ENCODE data around the gene HOXD8. TPM values are rescaled to one million over a fixed set of nuclear protein-coding genes. Genes with fewer than 3 reads are reported as not detected.

HOXD8 gene
- total RNA-seq, 1 donor from 2014 or later, result 30.3 TPM

DNA sequence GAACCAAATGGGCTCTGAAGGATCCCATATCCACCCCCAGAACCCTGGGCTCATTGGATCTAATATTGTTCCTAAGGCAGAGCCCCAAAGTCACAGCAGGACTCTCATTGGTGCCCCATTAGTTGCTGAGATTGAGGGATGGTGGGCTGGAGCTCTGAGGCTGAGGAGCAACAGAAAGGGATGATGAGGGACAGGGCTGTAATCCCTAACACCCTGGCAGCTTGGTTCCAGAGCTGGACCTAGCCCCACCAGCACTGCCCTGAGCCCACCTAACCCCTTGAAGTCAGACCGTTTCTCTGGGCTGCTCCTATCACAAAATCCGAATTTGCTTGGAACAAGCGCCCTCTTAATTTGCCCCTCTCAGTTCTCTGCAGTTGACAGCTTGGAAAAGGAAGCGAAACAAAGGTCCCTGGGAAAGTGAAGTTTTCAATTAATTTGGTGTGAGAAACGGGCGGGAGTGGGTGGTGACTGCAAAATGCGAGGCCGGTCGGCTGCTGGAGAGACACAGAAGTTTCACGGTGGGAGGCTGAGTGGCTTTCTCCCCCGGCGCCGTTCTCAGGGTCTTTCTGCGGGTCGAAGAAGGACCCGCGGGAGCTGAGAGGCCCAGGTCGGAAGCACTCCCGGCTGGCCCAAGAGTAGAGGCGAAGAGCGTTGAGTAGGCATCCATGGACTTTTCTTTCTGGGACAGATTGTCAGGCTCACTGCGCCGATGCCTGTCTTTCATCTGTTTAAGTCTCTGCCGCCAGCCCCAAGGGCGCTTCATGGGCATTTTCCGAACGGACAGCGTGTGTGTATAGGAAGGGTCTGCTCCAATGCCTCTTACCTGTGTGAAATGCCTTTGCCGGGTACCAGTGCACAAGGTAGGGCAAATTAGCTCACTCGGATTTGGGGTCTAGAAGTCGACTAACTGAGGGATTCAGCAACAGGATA lies 37.9 kb upstream of the HOXD8 start:
- DNase-seq, result no peak

DNA sequence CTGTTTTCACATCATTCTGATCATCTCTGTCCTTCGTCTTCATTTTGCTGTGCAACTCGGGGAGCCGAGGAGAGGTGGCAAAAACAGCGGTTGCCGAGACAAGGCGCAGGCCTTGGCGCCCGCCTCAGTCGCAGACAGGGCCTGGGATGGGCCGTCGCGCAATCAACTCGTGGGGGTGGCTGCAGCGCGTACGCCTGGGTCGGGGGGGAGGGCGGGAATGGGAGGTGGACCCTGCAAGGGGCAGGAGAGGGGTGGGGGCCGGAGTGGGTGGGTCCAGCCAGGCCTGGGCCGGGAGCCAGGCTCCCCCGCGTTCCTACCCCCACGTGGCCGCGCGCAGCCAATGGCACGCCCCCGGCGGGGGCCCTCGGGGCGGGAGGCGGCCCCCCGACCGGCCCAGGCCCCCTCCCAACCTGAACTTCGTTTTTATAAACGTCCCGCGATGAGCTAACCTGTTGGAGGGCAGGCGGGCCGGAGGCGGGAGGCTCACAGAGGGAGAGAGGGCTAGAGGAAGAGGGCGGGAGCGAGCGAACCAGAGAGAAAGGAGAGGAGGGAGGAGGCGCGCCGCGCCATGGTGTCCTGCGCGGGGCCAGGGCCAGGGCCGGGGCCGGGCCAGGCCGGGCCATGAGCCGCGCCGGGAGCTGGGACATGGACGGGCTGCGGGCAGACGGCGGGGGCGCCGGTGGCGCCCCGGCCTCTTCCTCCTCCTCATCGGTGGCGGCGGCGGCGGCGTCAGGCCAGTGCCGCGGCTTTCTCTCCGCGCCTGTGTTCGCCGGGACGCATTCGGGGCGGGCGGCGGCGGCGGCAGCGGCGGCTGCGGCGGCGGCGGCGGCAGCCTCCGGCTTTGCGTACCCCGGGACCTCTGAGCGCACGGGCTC lies 37.0 kb upstream of the HOXD8 start, which contains the start of gene HOXD13:
HOXD13 (plus strand) TSS at position 452 of the 875 bp plus-strand sequence; CDS start at position 622, 170 bp downstream.
- DNase-seq, result no peak

DNA sequence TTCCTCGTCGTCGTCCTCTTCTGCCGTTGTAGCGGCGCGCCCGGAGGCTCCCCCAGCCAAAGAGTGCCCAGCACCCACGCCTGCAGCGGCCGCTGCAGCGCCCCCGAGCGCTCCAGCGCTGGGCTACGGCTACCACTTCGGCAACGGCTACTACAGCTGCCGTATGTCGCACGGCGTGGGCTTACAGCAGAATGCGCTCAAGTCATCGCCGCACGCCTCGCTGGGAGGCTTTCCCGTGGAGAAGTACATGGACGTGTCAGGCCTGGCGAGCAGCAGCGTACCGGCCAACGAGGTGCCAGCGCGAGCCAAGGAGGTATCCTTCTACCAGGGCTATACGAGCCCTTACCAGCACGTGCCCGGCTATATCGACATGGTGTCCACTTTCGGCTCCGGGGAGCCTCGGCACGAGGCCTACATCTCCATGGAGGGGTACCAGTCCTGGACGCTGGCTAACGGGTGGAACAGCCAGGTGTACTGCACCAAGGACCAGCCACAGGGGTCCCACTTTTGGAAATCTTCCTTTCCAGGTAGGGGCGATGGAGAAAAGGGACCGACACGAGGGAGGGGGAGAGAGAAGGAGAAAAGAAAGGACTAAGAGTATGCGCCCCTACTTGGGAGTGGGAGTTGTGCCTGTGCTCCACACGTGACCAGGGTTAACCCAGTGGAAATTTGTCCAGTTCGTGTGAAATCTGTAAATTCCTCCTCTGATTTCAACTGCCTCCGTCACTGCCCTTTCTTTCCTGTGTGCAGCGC lies 36.2 kb upstream of the HOXD8 start:
- DNase-seq, result peak; percentile 51

DNA sequence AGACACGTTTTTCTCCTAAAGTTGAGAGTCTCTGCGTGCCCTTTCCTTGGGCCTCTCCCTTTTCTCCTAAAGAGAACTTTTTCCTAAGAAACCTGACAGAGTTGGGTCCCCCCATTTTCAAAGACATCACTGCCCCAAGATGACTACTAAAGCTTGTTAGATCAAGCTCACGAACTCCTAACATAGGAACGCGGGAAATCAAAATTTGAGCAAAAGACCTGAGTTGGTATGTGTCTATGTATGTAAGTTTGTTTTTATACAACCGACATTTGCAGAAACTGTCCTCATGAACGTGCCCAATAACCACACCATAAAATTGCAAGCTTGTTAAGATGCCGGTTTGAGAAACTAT lies 35.6 kb upstream of the HOXD8 start:
- no peak for DNase-seq

DNA sequence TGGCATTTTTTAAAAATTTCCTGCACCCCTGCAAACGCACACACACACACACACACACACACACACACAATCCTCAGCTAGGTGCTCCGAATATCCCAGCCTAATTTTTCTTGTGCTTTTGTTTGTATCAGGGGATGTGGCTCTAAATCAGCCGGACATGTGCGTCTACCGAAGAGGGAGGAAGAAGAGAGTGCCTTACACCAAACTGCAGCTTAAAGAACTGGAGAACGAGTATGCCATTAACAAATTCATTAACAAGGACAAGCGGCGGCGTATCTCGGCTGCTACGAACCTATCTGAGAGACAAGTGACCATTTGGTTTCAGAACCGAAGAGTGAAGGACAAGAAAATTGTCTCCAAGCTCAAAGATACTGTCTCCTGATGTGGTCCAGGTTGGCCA lies 35.2 kb upstream of the HOXD8 start:
- no peak for DNase-seq

DNA sequence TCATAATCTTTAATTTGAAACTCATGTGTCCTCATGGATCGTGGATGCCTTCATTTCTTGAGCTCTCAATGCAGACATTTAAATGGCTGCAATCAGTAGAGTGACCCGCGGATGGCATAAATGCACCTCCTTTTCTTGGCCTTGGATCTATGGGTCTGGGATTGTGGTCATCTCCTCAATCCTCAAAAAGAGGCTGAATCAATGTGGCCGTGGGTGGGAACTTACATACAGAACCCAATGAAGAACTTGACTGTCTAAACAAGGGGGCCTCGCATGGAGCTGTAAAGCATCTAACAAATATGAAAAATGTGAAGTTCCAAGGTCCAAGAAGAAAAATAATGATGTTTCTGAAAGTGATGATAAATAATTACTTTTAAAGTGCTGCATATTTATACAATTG lies 34.1 kb upstream of the HOXD8 start:
- no peak for DNase-seq

DNA sequence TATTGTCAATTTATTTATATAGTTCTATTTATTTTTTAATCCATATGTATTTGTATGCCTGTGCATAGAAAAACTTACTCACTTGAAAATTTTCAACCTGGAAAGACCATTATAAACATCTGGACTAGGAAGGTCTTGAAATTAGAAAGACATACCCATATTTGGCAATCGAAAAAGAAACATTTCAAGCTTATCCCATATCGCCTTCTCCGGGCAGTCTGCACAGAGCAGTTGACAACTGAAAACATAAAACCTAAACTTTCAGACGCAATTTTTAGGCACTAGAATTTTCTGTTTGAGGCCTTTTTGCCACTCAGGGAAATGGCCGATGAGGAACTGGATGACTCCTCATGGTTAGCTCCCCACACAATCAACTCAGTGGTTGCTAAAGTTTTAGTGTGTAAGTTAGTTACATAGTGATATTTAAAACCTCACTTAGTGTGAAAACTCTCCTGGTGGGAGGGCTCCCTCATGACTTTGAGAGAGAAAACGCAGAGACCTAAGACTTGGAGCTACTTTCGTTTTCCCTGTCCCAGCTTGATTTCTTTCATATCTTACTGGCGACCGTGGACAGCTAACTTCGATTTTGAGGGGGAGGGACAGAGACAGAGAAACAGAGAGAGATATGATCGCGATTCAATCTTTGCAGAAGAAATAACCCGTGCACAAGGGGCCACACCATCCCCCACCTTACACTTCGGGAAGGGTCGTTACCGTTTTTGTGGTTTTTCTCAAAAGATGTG lies 33.1 kb upstream of the HOXD8 start:
- peak; percentile 32 for DNase-seq

DNA sequence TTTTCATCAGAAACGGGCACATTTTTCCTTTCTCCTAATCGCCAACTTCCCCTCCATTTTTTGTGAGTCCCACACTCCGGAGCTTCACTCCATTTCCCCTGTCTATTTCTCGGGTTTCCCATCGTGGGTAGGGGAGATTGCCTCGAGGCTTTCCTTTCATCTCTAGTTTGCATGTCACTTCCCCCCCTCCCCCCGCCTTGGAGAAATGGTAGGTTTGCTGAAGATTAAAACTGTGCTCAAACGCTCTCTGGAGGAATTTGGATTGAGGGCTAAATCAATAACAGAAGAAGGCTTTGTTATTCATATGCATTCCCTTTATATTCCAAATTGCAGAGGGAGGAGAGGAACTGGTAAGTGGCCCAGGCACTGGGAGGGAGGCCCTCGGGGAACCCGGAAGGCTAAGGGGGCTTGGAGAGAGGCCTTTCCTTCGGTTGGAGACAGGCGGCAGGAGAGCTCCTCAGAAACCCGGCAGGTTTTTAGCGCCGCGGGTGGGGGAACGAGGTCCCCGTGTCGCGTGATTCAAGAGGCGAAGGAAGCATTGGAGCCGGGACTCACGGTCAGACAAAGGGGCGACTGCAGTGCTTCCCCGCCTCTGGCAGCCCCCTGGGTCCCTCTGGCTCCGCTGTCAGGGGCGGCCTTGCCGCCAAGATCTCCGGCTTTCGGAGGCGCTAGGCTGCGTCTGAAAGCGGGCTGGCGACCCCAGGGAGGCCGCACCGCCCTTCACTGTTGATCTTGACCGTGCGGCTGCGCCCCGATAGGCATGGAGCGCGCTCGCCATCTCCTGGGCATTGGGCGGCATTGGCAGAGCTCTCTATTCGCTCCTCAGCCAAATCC lies 32.3 kb upstream of the HOXD8 start:
- DNase-seq, result peak; percentile 85

DNA sequence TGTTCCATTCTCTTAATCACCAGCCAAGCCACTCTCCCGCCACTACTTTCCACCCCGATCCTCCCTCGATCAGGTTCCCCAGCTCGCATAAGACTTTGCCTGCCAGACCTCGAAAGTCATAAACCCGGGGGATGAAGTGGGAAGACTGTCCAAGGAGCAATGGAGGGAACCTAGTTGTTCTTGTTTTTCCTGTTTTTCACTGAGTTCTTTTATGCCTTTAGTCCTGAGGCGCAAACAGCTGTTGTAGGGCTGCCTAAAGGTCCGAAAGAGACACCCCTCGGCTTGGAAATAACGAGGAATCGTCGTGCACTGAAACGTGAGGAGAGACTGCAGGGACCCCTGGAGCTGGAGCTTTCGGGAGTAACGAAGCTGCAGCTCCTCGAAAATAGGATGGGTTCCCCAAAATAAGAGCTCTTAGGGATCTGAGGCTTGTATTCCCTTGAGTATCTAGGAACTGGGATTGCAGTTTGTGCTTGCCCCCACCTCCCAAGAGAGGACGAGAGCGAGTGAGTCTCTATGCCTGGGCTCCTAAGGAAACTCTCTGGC lies 31.6 kb upstream of the HOXD8 start:
- no peak for DNase-seq

DNA sequence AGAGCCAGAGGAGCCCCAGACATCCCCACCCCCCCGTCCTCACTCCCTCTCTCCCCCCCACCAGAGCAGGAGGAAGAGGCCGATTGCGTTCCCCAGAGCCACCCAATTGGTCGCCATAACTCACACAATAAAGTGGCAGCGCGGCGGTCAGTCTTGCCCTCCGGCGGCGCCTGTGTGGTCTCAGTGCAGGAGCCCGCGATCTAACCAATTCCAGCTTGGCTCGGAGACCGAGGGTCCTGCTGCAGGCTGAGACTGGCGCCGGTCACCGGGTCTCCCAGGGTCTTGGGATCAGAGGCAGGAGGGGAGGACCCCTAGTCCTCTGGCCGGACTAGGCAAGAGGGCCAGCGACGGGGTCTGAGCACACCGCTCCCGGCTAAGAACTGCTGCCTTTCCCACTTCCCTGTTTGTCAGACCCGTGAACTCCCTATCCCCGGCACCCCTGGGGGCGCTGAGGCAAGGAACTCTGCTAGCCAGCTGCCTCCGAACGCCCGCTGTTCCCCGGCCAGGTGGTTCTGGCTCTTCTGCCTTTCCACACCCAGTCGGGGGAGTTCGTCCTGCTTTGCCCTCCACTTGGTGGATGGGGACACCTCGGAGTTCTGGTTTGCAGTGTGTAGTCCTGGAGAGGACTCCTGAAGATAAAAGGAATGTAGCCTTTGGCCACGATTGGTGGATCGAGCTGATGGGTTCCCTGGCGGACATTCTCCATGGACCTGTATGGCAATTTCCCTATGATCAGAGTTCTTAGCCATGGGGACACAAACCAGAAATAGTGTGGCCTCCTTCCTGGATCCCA lies 30.9 kb upstream of the HOXD8 start:
- no peak for DNase-seq

DNA sequence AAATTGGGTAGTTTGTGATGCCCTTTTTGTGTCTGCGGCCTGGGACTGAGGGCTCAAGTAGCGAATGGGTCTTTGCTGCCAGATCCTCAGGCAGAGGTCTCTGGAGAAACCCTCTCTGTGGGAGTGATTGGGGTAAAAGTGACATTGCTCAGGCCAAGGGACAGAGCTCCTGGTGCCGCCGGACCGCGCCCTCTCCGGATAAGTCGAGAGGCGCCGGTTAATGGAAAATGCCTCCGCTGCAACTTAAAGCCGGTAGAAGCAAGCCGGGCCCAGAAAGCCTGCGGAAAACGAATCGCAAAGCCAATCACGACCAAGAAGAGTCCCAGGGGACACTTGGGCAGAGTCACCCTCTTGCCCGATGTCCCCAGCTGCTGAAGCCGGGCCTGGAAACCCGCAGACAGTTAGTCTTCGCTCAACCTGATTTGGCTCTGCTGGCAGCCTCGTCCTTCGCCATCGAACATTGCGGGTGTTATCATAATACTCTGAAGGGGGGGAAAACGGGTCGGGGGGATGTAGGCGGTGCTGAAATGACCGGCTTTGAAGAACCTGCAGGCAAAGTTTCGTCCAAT lies 30.3 kb upstream of the HOXD8 start:
- DNase-seq, result no peak

DNA sequence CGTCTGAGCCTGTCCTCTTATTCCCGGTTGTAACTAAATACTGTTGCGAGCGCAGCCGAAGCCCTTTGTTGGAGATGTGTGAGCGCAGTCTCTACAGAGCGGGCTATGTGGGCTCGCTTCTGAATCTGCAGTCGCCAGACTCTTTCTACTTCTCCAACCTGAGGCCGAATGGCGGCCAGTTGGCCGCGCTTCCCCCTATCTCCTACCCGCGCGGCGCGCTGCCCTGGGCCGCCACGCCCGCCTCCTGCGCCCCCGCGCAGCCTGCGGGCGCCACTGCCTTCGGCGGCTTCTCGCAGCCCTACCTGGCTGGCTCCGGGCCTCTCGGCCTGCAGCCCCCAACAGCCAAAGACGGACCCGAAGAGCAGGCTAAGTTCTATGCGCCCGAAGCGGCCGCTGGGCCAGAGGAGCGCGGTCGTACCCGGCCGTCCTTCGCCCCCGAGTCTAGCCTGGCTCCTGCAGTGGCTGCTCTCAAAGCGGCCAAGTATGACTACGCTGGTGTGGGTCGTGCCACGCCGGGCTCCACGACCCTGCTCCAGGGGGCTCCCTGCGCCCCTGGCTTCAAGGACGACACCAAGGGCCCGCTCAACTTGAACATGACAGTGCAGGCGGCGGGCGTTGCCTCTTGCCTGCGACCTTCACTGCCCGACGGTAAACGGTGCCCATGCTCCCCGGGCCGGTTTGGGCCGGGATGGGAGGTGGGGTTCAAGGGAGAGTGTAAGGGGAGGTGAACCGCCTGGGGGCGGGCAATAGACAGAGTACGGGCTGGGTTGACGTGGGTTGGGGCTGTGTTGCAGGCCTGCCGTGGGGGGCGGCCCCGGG lies 29.6 kb upstream of the HOXD8 start, which contains the start of gene HOXD12:
HOXD12 (plus strand) TSS at position 68 of the 819 bp plus-strand sequence; CDS start at position 75, 7 bp downstream.
- DNase-seq, result no peak

DNA sequence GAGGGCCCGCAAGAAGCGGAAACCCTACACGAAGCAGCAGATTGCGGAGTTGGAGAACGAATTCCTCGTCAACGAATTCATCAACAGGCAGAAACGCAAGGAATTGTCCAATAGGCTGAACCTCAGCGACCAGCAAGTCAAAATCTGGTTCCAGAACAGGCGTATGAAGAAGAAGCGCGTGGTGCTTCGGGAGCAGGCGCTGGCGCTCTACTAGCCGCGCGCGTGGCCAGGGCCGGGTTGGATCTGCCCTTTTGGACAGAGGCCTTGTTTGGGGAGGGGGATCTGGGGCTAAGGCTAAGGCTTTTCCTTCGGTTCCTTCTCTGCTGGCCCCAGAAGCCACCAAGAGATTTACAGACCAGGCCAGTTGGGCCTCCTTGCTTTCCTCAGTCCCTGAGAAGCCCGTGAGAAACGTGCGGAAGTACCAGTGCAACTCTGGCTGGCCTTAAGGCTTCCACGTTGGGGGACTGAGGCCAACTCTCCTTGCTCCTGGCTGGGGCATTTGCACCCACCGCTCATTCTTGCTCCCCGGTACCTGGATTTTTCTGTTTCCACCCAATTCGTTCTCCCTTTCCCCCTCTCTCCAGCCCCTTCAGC lies 28.9 kb upstream of the HOXD8 start:
- no peak for DNase-seq

DNA sequence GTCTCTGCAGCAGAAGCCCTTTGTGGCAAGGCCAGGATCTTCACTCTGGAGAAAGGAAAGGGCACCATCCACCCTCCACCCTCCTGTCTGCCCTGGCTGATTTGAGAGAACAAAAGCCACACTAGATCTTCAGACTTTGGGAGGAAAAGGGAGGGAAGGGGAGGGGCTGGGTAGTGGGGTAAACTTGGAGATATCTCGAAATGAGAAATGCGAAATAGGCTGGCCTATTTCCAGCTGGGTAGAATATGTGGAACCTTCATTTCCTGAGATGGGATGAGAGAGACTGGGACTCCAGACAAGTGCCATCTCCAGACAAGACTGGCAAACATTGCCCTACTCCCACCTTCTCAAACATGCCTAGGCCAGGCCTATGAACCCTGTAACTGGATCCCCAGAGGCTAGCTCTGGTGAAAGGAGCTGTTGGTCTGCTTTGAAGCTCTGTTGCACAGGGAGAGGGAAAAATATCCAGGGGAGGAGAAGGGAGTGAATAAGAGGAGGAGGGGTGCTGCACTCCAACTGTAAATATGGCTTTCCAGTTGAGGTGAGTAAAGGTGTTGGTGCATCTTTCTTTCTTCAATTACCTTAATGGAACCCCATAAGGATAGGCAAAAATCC lies 28.2 kb upstream of the HOXD8 start:
- no peak for DNase-seq

DNA sequence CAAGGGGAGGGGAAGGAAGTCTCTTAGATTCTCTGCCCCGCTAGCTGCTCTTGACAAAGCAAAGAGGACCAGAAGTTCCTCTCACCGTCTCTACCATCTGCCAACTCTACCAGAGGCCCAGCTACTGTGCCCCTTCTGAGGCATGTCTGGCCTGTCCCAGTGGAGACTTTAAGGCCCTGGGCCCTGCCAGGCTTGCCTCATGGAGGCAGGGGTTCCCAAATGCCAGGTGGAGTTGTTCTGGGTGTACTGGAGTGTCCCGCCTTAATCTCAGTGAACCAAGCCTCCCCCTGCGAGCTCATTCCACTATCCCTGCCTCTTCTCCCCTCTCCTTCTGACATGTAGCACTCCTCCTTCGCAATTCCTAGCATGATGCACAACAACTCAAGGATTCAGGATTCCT lies 27.7 kb upstream of the HOXD8 start:
- no peak for DNase-seq

DNA sequence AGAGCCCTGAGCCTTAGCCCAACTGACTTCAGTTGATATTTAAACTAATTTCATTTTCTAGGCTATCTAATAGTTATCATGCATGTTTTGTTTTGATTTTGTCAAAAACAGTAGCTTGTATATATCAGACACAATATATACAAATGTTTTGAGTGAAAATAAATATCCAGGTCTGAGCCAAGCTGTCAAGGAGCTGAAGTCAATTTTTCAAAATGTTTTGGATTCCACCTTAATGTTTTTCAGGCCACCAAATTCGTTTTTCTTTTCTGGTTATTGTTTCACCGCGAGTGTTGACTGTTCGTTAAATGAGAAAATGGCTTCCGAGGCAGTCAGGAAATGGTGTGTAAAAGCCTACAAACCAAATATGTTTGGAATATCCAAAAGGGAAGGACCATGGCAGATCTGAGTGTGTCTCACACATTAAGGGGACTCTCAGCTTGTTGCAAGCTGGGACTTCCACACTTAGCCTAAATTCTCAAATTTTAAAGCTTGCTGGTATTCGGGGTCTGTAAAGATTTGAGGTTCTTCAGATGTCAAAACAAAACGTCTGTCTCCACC lies 27.1 kb upstream of the HOXD8 start:
- DNase-seq, result no peak

DNA sequence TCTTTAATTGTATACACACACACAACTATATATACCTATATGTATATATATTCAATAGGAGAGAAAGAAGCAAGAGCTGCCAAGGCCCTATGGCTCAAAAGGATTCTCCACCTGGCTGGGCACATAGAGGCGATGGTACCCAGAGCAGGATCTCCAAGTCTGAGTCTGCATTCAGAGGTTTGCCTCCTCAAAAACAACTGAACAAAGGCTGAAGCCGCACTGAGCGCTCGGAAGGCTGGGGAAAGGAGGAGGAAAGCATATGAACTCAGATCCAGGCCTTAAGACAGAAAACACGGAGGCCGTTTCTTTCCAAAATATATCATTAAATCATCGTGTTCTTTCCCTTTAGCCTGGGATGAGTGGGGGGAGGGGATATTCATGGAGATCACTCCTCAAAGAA lies 26.3 kb upstream of the HOXD8 start:
- no peak for DNase-seq

All from dermis blood vessel endothelial cell (primary cell).